H1 (cell line): ENCODE results near the gene ADAMTS20. TPM values are rescaled to one million over a fixed set of nuclear protein-coding genes. Genes with fewer than 3 reads are reported as not detected.

ENCODE experiments used
- CTCF ChIA-PET: fragments of 300-600 bp; sonication (Branson Sonifier 250); formaldehyde crosslinking; loops from one replicate; lab custom pipeline; 2021; ENCODE audit not compliant: partially characterized antibody; lab: Charles Lee
- POLR2A ChIA-PET: fragments of 300-600 bp; sonication (Branson Sonifier 250); formaldehyde crosslinking; loops from one replicate; lab custom pipeline; 2021; ENCODE audit warnings: inconsistent platforms; ENCODE audit not compliant: partially characterized antibody; lab: Charles Lee
- DNase-seq, 2 experiments: peaks; one replicate each; pipeline versions ENCODE4 v3.0.0 to v3.0.0-alpha.2; 2010 to 2022; ENCODE audit warnings: low spot score in 2 of 2, low read depth in 1 of 2, mixed read lengths in 1 of 2
- FAIRE-seq: peaks from 2 replicates; lab custom pipeline; 2011; peaks lifted over from hg19 to GRCh38; lab: Jason Lieb, UNC
- H2AFZ ChIP-seq: 2 replicates; pipeline ENCODE4 v1.8.1; 2012; ENCODE audit warnings: low read length, inconsistent platforms
- H2AK5ac ChIP-seq: 2 replicates; pipeline ENCODE4 v1.6.1; 2013; ENCODE audit warnings: low read depth, low read length
- H2BK120ac ChIP-seq: replicated peaks from 2 replicates; pipeline ENCODE3; 2013; ENCODE audit warnings: low read depth, low read length, inconsistent platforms
- H2BK12ac ChIP-seq: 2 replicates; pipeline ENCODE4 v1.6.1; 2013; ENCODE audit warnings: low read depth, low read length
- H2BK15ac ChIP-seq: 2 replicates; pipeline ENCODE4 v1.6.1; 2013; ENCODE audit warnings: low read length
- H2BK20ac ChIP-seq: 2 replicates; pipeline ENCODE4 v1.6.1; 2013; ENCODE audit warnings: low read length
- H2BK5ac ChIP-seq: 2 replicates; pipeline ENCODE4 v1.6.1; 2013; ENCODE audit warnings: low read depth, low read length
- H3K14ac ChIP-seq: 2 replicates; pipeline ENCODE4 v1.6.1; 2013; ENCODE audit warnings: inconsistent platforms; ENCODE audit not compliant: insufficient read length
- H3K18ac ChIP-seq: 2 replicates; pipeline ENCODE4 v1.6.1; 2013; ENCODE audit warnings: low read length; ENCODE audit errors: extremely low read depth
- H3K23ac ChIP-seq: 2 replicates; pipeline ENCODE4 v1.6.1; 2013; ENCODE audit warnings: inconsistent platforms; ENCODE audit not compliant: insufficient read length
- H3K23me2 ChIP-seq: 2 replicates; pipeline ENCODE4 v1.6.1; 2013; ENCODE audit warnings: low read depth, low read length
- H3K27ac ChIP-seq: 2 replicates; pipeline ENCODE4 v1.6.1; 2011; ENCODE audit warnings: low read depth, low read length, inconsistent platforms
- H3K27me3 ChIP-seq, 4 experiments: replicated peaks in 1 of 4; 1 replicate in 1 of 4; 2 replicates in 3 of 4; pipeline versions ENCODE4 v1.6.1 to v1.8.1; 2011 to 2013; ENCODE audit warnings: low read length in 3 of 4, mild to moderate bottlenecking in 3 of 4, inconsistent platforms in 2 of 4, mixed read lengths in 2 of 4, moderate library complexity in 1 of 4; ENCODE audit not compliant: control insufficient read depth in 3 of 4, insufficient read depth in 3 of 4; ENCODE audit errors: extremely low read depth in 1 of 4
- H3K36me3 ChIP-seq, 4 experiments: 2 replicates each; pipeline versions ENCODE4 v1.6.1 to v1.8.1; 2011 to 2013; ENCODE audit warnings: mild to moderate bottlenecking in 4 of 4, low read length in 3 of 4, moderate library complexity in 2 of 4, control low read depth in 1 of 4, inconsistent platforms in 1 of 4; ENCODE audit not compliant: insufficient read depth in 4 of 4, control insufficient read depth in 2 of 4
- H3K4ac ChIP-seq: replicated peaks from 2 replicates; pipeline ENCODE3; 2013; ENCODE audit warnings: low read length, low read depth, mixed read lengths, inconsistent platforms; ENCODE audit not compliant: insufficient read length
- H3K4me1 ChIP-seq, 4 experiments: replicated peaks in 1 of 4; 1 replicate in 1 of 4; 2 replicates in 3 of 4; pipeline versions ENCODE4 v1.6.1 to v1.8.1; 2011 to 2013; ENCODE audit warnings: low read length in 3 of 4, inconsistent platforms in 2 of 4, mixed read lengths in 1 of 4; ENCODE audit not compliant: insufficient read depth in 4 of 4, control insufficient read depth in 3 of 4
- H3K4me2 ChIP-seq, 2 experiments: 2 replicates each; pipeline versions ENCODE4 v1.6.1 to v1.8.1; 2011 to 2013; ENCODE audit warnings: low read depth in 2 of 2, low read length in 2 of 2, control low read depth in 1 of 2, inconsistent platforms in 1 of 2, mild to moderate bottlenecking in 1 of 2; ENCODE audit not compliant: insufficient read depth in 1 of 2
- H3K4me3 ChIP-seq, 4 experiments: fragments of 200-600, 300-600 bp in 1 of 4; sonication (generic), shearing (Covaris generic), sonication (Bioruptor Twin) in 1 of 4; 2 replicates each; pipeline versions ENCODE4 v1.5.1 to v1.8.1; 2011 to 2016; ENCODE audit warnings: low read length in 4 of 4, low read depth in 3 of 4, control low read depth in 2 of 4, inconsistent platforms in 2 of 4, mild to moderate bottlenecking in 2 of 4, mixed read lengths in 1 of 4, moderate library complexity in 1 of 4; ENCODE audit not compliant: insufficient read depth in 2 of 4; ENCODE audit errors: extremely low read depth in 1 of 4
- H3K56ac ChIP-seq: replicated peaks from 2 replicates; pipeline ENCODE3; 2013; ENCODE audit warnings: low read depth, mild to moderate bottlenecking, mixed read lengths, low read length, inconsistent platforms; ENCODE audit not compliant: insufficient read length
- H3K79me1 ChIP-seq: 2 replicates; pipeline ENCODE4 v1.6.1; 2013; ENCODE audit warnings: low read depth, low read length, control low read depth
- H3K79me2 ChIP-seq, 2 experiments: 2 replicates each; pipeline versions ENCODE4 v1.6.1 to v1.8.1; 2012 to 2013; ENCODE audit warnings: low read length in 2 of 2, mild to moderate bottlenecking in 2 of 2, inconsistent platforms in 1 of 2; ENCODE audit not compliant: insufficient read depth in 2 of 2, control insufficient read depth in 1 of 2
- H3K9ac ChIP-seq, 4 experiments: replicated peaks in 1 of 4; 1 replicate in 1 of 4; 2 replicates in 3 of 4; pipeline versions ENCODE4 v1.6.1 to v1.8.1; 2011 to 2013; ENCODE audit warnings: low read depth in 3 of 4, low read length in 3 of 4, control low read depth in 2 of 4, mild to moderate bottlenecking in 2 of 4, moderate library complexity in 2 of 4, inconsistent platforms in 1 of 4; ENCODE audit errors: extremely low read depth in 1 of 4
- H3K9me3 ChIP-seq, 2 experiments: 2 replicates each; pipeline versions ENCODE4 v1.6.1 to v1.8.1; 2012 to 2013; ENCODE audit warnings: mild to moderate bottlenecking in 2 of 2, moderate library complexity in 2 of 2, control low read depth in 1 of 2, inconsistent platforms in 1 of 2, low read depth in 1 of 2, low read length in 1 of 2, mixed read lengths in 1 of 2; ENCODE audit not compliant: insufficient read depth in 2 of 2
- H4K20me1 ChIP-seq, 2 experiments: replicated peaks in 1 of 2; 2 replicates each; pipeline versions ENCODE3 to v1.8.1; 2011 to 2013; ENCODE audit warnings: inconsistent platforms in 2 of 2, low read length in 2 of 2, mild to moderate bottlenecking in 1 of 2; ENCODE audit not compliant: insufficient read depth in 2 of 2, control insufficient read depth in 1 of 2
- H4K5ac ChIP-seq: 2 replicates; pipeline ENCODE4 v1.6.1; 2013; ENCODE audit warnings: low read length, low read depth, mixed read lengths, inconsistent platforms; ENCODE audit not compliant: insufficient read length
- H4K8ac ChIP-seq: 2 replicates; pipeline ENCODE4 v1.8.0; 2013; ENCODE audit warnings: mild to moderate bottlenecking, moderate library complexity, low read length, inconsistent platforms; ENCODE audit not compliant: insufficient read depth; ENCODE audit errors: extremely low read depth
- H4K91ac ChIP-seq: replicated peaks from 2 replicates; pipeline ENCODE3; 2013; ENCODE audit warnings: low read length, mixed read lengths, inconsistent platforms; ENCODE audit not compliant: insufficient read length
- CBX8 ChIP-seq: fragments of 300-800, 300-1000 bp; sonication (generic); IDR thresholded peaks from 2 replicates; pipeline ENCODE4 v1.7.1; 2016; ENCODE audit warnings: low read depth, low read length, borderline replicate concordance
- EP300 ChIP-seq, 2 experiments: IDR thresholded peaks; 1 replicate in 1 of 2; 2 replicates in 1 of 2; pipeline ENCODE4 v1.6.1; 2011 to 2012; ENCODE audit warnings: low read depth in 2 of 2, low read length in 2 of 2, mild to moderate bottlenecking in 2 of 2, borderline replicate concordance in 1 of 2, inconsistent platforms in 1 of 2, moderate library complexity in 1 of 2
- HDAC2 ChIP-seq, 2 experiments: fragments of 300-600 bp in 1 of 2; sonication (generic) in 1 of 2; IDR thresholded peaks; 2 replicates each; pipeline ENCODE4 v1.6.1; 2011 to 2012; ENCODE audit warnings: low read depth in 2 of 2, low read length in 2 of 2, mild to moderate bottlenecking in 2 of 2, moderate library complexity in 2 of 2, borderline replicate concordance in 1 of 2, inconsistent platforms in 1 of 2
- KDM1A ChIP-seq: fragments of 200-600, 300-600 bp; sonication (generic); IDR thresholded peaks from 2 replicates; pipeline ENCODE4 v1.7.1; 2016; ENCODE audit warnings: mild to moderate bottlenecking, low read length, borderline replicate concordance
- NANOG ChIP-seq: IDR thresholded peaks from 2 replicates; pipeline ENCODE4 v1.6.1; 2011; ENCODE audit warnings: low read length, low read depth, mild to moderate bottlenecking, inconsistent platforms; ENCODE audit not compliant: insufficient read depth, poor library complexity, severe bottlenecking
- RBBP5 ChIP-seq: IDR thresholded peaks from 2 replicates; pipeline ENCODE4 v1.7.1; 2012; ENCODE audit warnings: low read depth, mild to moderate bottlenecking, inconsistent platforms, low read length, moderate library complexity, borderline replicate concordance
- RFX5 ChIP-seq: IDR thresholded peaks from 2 replicates; pipeline ENCODE4 v1.6.1; 2011; ENCODE audit warnings: low read depth, low read length, improper control_type of control experiment, borderline replicate concordance
- SAP30 ChIP-seq: fragments of 300-600 bp; sonication (generic); IDR thresholded peaks from 2 replicates; pipeline ENCODE4 v1.7.1; 2012; ENCODE audit warnings: low read length, moderate library complexity, mild to moderate bottlenecking, inconsistent platforms; ENCODE audit not compliant: insufficient read depth, insufficient replicate concordance
- SIX5 ChIP-seq: IDR thresholded peaks from 2 replicates; pipeline ENCODE4 v1.6.1; 2011; ENCODE audit warnings: mild to moderate bottlenecking, low read depth, low read length
- TCF12 ChIP-seq: IDR thresholded peaks from 2 replicates; pipeline ENCODE4 v1.6.1; 2011; ENCODE audit warnings: low read depth, mild to moderate bottlenecking, low read length
- WGBS, 2 experiments: shearing (Covaris generic) in 1 of 2; methylation state at CpG; one replicate each; pipeline versions ENCODE4 v1.1.6 to v1.1.7; 2013 to 2015; ENCODE audit warnings: low lambda C conversion rate in 2 of 2, mixed read lengths in 2 of 2, inconsistent platforms in 1 of 2, low coverage in 1 of 2, missing lambda C conversion rate in 1 of 2; ENCODE audit not compliant: insufficient replicate concordance in 2 of 2, insufficient coverage in 1 of 2, insufficient read length in 1 of 2; ENCODE audit errors: extremely low coverage in 1 of 2, missing lambda C conversion rate in 1 of 2; 5-methylcytosine and 5-hydroxymethylcytosine counted together
- polyA plus RNA-seq, 7 experiments: library from polyadenylated mRNA; depleted of rRNA in 3 of 7; stranded (reverse) in 5 of 7; unstranded in 2 of 7; fragments of >200 nt in 5 of 7; fragments of 200-250 nt in 2 of 7; gene quantifications; 1 replicate in 5 of 7; 2 replicates in 1 of 7; 4 replicates in 1 of 7; pipeline versions ENCODE4 v1.2.1 to v1.2.3, GENCODE V29; 2011 to 2013; ENCODE audit warnings: missing spikeins in 2 of 7, mixed read lengths in 2 of 7
- total RNA-seq: library from RNA; stranded (reverse); fragmentation: NEBNext Ultra II Directional; extraction: Animal tissue kit (Norgen Biotek cat#: 25700); gene quantifications from 2 replicates; pipeline ENCODE4 v1.2.1, GENCODE V29; 2021

Gene ADAMTS20
- total and polyA plus RNA-seq, 2 of the 8 experiments (the other 6 are each of a cell fraction or from before 2014, with no cell fraction given): 2.9 to 5.1 TPM

GRCh38 chr12:43318021-43318420 lies 234.0 kb downstream of the ADAMTS20 start:
- no peak overlapping the region for H2BK20ac ChIP-seq
- ChIA-PET CTCF (no interaction called here), POLR2A (no interaction called here)
- no peak overlapping the region for H4K8ac ChIP-seq
- WGBS, 2 experiments: 92% methylated on average over 4 of the region's 4 CpGs; no CpG with 5 or more reads in 1 of the 2 experiments
- DNase-seq: no peak
- H3K79me2 ChIP-seq: no peaks in the 10 kb centered on the region
- no peak overlapping the region for H3K14ac ChIP-seq
- H3K18ac ChIP-seq: no peak overlapping the region
- H2BK5ac ChIP-seq: no peak overlapping the region
- H3K4me3 ChIP-seq: no peak overlapping the region
- no peak overlapping the region for H2AK5ac ChIP-seq
- no peak overlapping the region for H2BK120ac ChIP-seq
- no peak overlapping the region for H3K4me2 ChIP-seq
- no peak overlapping the region for H3K27ac ChIP-seq
- H2BK15ac ChIP-seq: no peak overlapping the region
- H3K27me3 ChIP-seq: no peaks in the 10 kb centered on the region
- no peak overlapping the region for H4K5ac ChIP-seq
- H3K56ac ChIP-seq: no peak overlapping the region
- no peaks in the 10 kb centered on the region; a peak in 1 of 7 replicates for H3K4me1 ChIP-seq
- no peaks in the 10 kb centered on the region for H3K23me2 ChIP-seq
- no peaks in the 10 kb centered on the region for H3K36me3 ChIP-seq
- FAIRE-seq: no peak
- H3K79me1 ChIP-seq: no peaks in the 10 kb centered on the region
- H3K9ac ChIP-seq: no peak overlapping the region
- H2BK12ac ChIP-seq: no peak overlapping the region
- no peak overlapping the region for H3K4ac ChIP-seq
- H4K20me1 ChIP-seq: no peaks in the 10 kb centered on the region
- no peak overlapping the region for H2AFZ ChIP-seq
- H3K23ac ChIP-seq: no peak overlapping the region
- H3K9me3 ChIP-seq: no peaks in the 10 kb centered on the region
- no peak overlapping the region for H4K91ac ChIP-seq
- TF ChIP-seq HDAC2 (IDR thresholded peaks at IDR 0.05; ENCODE audit: borderline replicate concordance in 1 of 2, low read depth in 2 of 2, low read length in 2 of 2): no peak
- no peak for TF ChIP-seq EP300 (IDR thresholded peaks at IDR 0.05; ENCODE audit: borderline replicate concordance in 1 of 2, low read depth in 2 of 2, low read length in 2 of 2)
- no peak for TF ChIP-seq NANOG
- TF ChIP-seq CBX8: no peak
- no peak for TF ChIP-seq KDM1A
- no peak for TF ChIP-seq RFX5
- TF ChIP-seq SIX5: no peak
- no peak for TF ChIP-seq RBBP5
- no peak for TF ChIP-seq SAP30
- TF ChIP-seq TCF12: no peak
